H9 (cell line): ENCODE results near the gene ITSN2. TPM values are rescaled to one million over a fixed set of nuclear protein-coding genes. Genes with fewer than 3 reads are reported as not detected.

Experiments
- DNase-seq: peaks from one replicate; pipeline ENCODE4 v3.0.0-alpha.2; 2017
- H2AFZ ChIP-seq: one replicate; pipeline ENCODE4 v1.6.1; 2013; ENCODE audit warnings: mild to moderate bottlenecking, low read length, control low read depth, moderate library complexity
- H2AK5ac ChIP-seq: 2 replicates; pipeline ENCODE4 v1.6.1; 2013; ENCODE audit warnings: low read length, control low read depth, mixed read lengths; ENCODE audit not compliant: insufficient read length
- H2BK120ac ChIP-seq: one replicate; pipeline ENCODE4 v1.6.1; 2013; ENCODE audit warnings: low read depth, mild to moderate bottlenecking, low read length, control low read depth, inconsistent platforms; ENCODE audit not compliant: poor library complexity, severe bottlenecking
- H2BK12ac ChIP-seq: 2 replicates; pipeline ENCODE4 v1.6.1; 2013; ENCODE audit warnings: low read length, control low read depth, mixed read lengths, low read depth; ENCODE audit not compliant: insufficient read length
- H2BK15ac ChIP-seq: 2 replicates; pipeline ENCODE4 v1.6.1; 2013; ENCODE audit warnings: low read depth, low read length, control low read depth
- H2BK20ac ChIP-seq: one replicate; pipeline ENCODE4 v1.6.1; 2013; ENCODE audit warnings: low read depth, mild to moderate bottlenecking, low read length, control low read depth, inconsistent platforms; ENCODE audit not compliant: poor library complexity, severe bottlenecking
- H2BK5ac ChIP-seq: 2 replicates; pipeline ENCODE4 v1.6.1; 2013; ENCODE audit warnings: low read length, control low read depth, mixed read lengths; ENCODE audit not compliant: insufficient read length
- H3K14ac ChIP-seq: 2 replicates; pipeline ENCODE4 v1.6.1; 2013; ENCODE audit warnings: low read length, control low read depth; ENCODE audit not compliant: insufficient read depth
- H3K18ac ChIP-seq: 2 replicates; pipeline ENCODE4 v1.6.1; 2013; ENCODE audit warnings: low read depth, mild to moderate bottlenecking, mixed read lengths, low read length, control low read depth; ENCODE audit not compliant: insufficient read length
- H3K23ac ChIP-seq: 2 replicates; pipeline ENCODE4 v1.6.1; 2013; ENCODE audit warnings: low read length, control low read depth, mixed read lengths, low read depth; ENCODE audit not compliant: insufficient read length
- H3K23me2 ChIP-seq: 2 replicates; pipeline ENCODE4 v1.6.1; 2013; ENCODE audit warnings: low read depth, mild to moderate bottlenecking, mixed read lengths, low read length, control low read depth; ENCODE audit not compliant: insufficient read length, poor library complexity, severe bottlenecking
- H3K27ac ChIP-seq: 2 replicates; pipeline ENCODE4 v1.5.1; 2013; ENCODE audit warnings: low read length, control low read depth, mixed read lengths, low read depth; ENCODE audit not compliant: insufficient read length
- H3K27me3 ChIP-seq: 2 replicates; pipeline ENCODE4 v1.6.1; 2013; ENCODE audit warnings: low read length, control low read depth, inconsistent platforms; ENCODE audit not compliant: insufficient read depth
- H3K4ac ChIP-seq: 2 replicates; pipeline ENCODE4 v1.6.1; 2013; ENCODE audit warnings: low read depth, mild to moderate bottlenecking, control low read depth, inconsistent platforms, low read length, moderate library complexity
- H3K4me1 ChIP-seq: 2 replicates; pipeline ENCODE4 v1.6.1; 2013; ENCODE audit warnings: low read length, control low read depth, inconsistent platforms; ENCODE audit not compliant: insufficient read depth
- H3K4me2 ChIP-seq: 2 replicates; pipeline ENCODE4 v1.6.1; 2013; ENCODE audit warnings: low read length, control low read depth, mixed read lengths; ENCODE audit not compliant: insufficient read length, insufficient read depth
- H3K56ac ChIP-seq: 2 replicates; pipeline ENCODE4 v1.6.1; 2013; ENCODE audit warnings: low read depth, mild to moderate bottlenecking, mixed read lengths, low read length, control low read depth; ENCODE audit not compliant: insufficient read length
- H3K79me1 ChIP-seq: 2 replicates; pipeline ENCODE4 v1.6.1; 2013; ENCODE audit warnings: low read depth, mild to moderate bottlenecking, moderate library complexity, low read length, control low read depth, inconsistent platforms; ENCODE audit not compliant: insufficient read depth, poor library complexity, severe bottlenecking
- H3K79me2 ChIP-seq: 2 replicates; pipeline ENCODE4 v1.6.1; 2013; ENCODE audit warnings: low read length, control low read depth, inconsistent platforms; ENCODE audit not compliant: insufficient read depth
- H3K9ac ChIP-seq: 2 replicates; pipeline ENCODE4 v1.6.1; 2013; ENCODE audit warnings: low read length, control low read depth, mixed read lengths; ENCODE audit not compliant: insufficient read length; ENCODE audit errors: extremely low read depth
- H3K9me3 ChIP-seq: one replicate; pipeline ENCODE4 v1.6.1; 2013; ENCODE audit warnings: low read depth, low read length, inconsistent platforms; ENCODE audit not compliant: control insufficient read depth
- H3T11ph ChIP-seq: one replicate; pipeline ENCODE4 v1.6.1; 2013; ENCODE audit warnings: mild to moderate bottlenecking, low read length, control low read depth, inconsistent platforms
- H4K20me1 ChIP-seq: one replicate; pipeline ENCODE4 v1.6.1; 2013; ENCODE audit not compliant: control insufficient read depth, insufficient read length, insufficient read depth
- H4K5ac ChIP-seq: 2 replicates; pipeline ENCODE4 v1.6.1; 2013; ENCODE audit warnings: low read depth, mild to moderate bottlenecking, mixed read lengths, low read length, control low read depth; ENCODE audit not compliant: insufficient read length
- H4K8ac ChIP-seq: replicated peaks from 2 replicates; pipeline ENCODE4 v1.6.1; 2013; ENCODE audit warnings: low read length, control low read depth, mixed read lengths, low read depth; ENCODE audit not compliant: insufficient read length
- H4K91ac ChIP-seq: 2 replicates; pipeline ENCODE4 v1.6.1; 2013; ENCODE audit warnings: low read depth, mild to moderate bottlenecking, moderate library complexity, mixed read lengths, low read length, control low read depth; ENCODE audit not compliant: insufficient read length
- H3K27ac Mint-ChIP-seq, 3 experiments: 2 replicates in 2 of 3; 3 replicates in 1 of 3; pipeline ENCODE4 v1.8.0; 2020 to 2021; ENCODE audit warnings: mixed read lengths in 3 of 3, mild to moderate bottlenecking in 1 of 3, moderate library complexity in 1 of 3
- H3K27me3 Mint-ChIP-seq: 2 replicates; pipeline ENCODE4 v1.8.0; 2021; ENCODE audit warnings: low read depth, mild to moderate bottlenecking, moderate library complexity, mixed read lengths
- H3K36me3 Mint-ChIP-seq, 3 experiments: 2 replicates in 2 of 3; 3 replicates in 1 of 3; pipeline ENCODE4 v1.8.0; 2020 to 2021; ENCODE audit warnings: low read depth in 3 of 3, mixed read lengths in 3 of 3; ENCODE audit not compliant: insufficient read depth in 1 of 3
- H3K4me1 Mint-ChIP-seq, 2 experiments: 2 replicates each; pipeline ENCODE4 v1.8.0; 2020; ENCODE audit warnings: mixed read lengths in 2 of 2
- H3K4me3 Mint-ChIP-seq, 2 experiments: 2 replicates in 1 of 2; 3 replicates in 1 of 2; pipeline ENCODE4 v1.8.0; 2020 to 2021; ENCODE audit warnings: mild to moderate bottlenecking in 2 of 2, mixed read lengths in 2 of 2, moderate library complexity in 1 of 2
- H3K9me3 Mint-ChIP-seq, 2 experiments: 2 replicates in 1 of 2; 3 replicates in 1 of 2; pipeline ENCODE4 v1.8.0; 2020; ENCODE audit warnings: mild to moderate bottlenecking in 2 of 2, mixed read lengths in 2 of 2, moderate library complexity in 1 of 2
- CTCF ChIP-seq: fragments of 200-600 bp; sonication (generic); conservative IDR thresholded peaks from 3 replicates; pipeline ENCODE4 v1.8.0; 2021; ENCODE audit warnings: antibody characterized with exemption, mild to moderate bottlenecking
- WGBS: extraction: QIAGEN DNeasy Blood & Tissue Kit; methylation state at CpG from one replicate; pipeline ENCODE4 v1.1.7; 2013; ENCODE audit warnings: missing lambda C conversion rate, low lambda C conversion rate, mixed read lengths; ENCODE audit not compliant: insufficient read length; ENCODE audit errors: extremely low coverage; 5-methylcytosine and 5-hydroxymethylcytosine counted together
- total RNA-seq: library from RNA; stranded (reverse); gene quantifications from 2 replicates; pipeline ENCODE4 v1.2.1, GENCODE V29; 2021

ITSN2 gene
- total RNA-seq, 1 experiment from 2014 or later: 17.0 TPM

- no peak overlapping the region for H4K91ac ChIP-seq
- no peak overlapping the region for H2BK120ac ChIP-seq
- Mint-ChIP-seq H3K27ac (no peak overlapping the region), H3K36me3 (peaks cover 0 to 3% (median 0%) of the 10 kb centered on the region in 3 experiments; a peak in 1 of 7 replicates), H3K27me3 (no peaks in the 10 kb centered on the region), H3K9me3 (no peaks in the 10 kb centered on the region), H3K4me3 (no peak overlapping the region), H3K4me1 (no peaks in the 10 kb centered on the region)
- H3K23ac ChIP-seq: no peak overlapping the region
- no peak overlapping the region for H3K27ac ChIP-seq
- H3K14ac ChIP-seq: no peak overlapping the region
- no peaks in the 10 kb centered on the region for H3K23me2 ChIP-seq
- 100% methylated on average over 1 of the region's 6 CpGs for WGBS
- DNase-seq: no peak
- TF ChIP-seq CTCF: no peak
- no peaks in the 10 kb centered on the region for H3K79me2 ChIP-seq
- H3K18ac ChIP-seq: no peak overlapping the region
- no peaks in the 10 kb centered on the region; the same call in 1 of the 2 replicates for H3K4me1 ChIP-seq
- H3K4ac ChIP-seq: no peak overlapping the region
- H3K9me3 ChIP-seq: no peaks in the 10 kb centered on the region
- H4K8ac ChIP-seq: no peak overlapping the region
- H4K20me1 ChIP-seq: no peaks in the 10 kb centered on the region
- no peak overlapping the region for H2BK20ac ChIP-seq
- no peak overlapping the region for H3K9ac ChIP-seq
- H2BK15ac ChIP-seq: no peak overlapping the region
- H3K56ac ChIP-seq: no peak overlapping the region
- no peak overlapping the region for H3K4me2 ChIP-seq
- H4K5ac ChIP-seq: no peak overlapping the region
- no peak overlapping the region for H2BK5ac ChIP-seq
- no peaks in the 10 kb centered on the region for H3K27me3 ChIP-seq
- H2AFZ ChIP-seq: no peak overlapping the region
- no peak overlapping the region for H3T11ph ChIP-seq
- no peaks in the 10 kb centered on the region for H3K79me1 ChIP-seq
- H2BK12ac ChIP-seq: no peak overlapping the region
- H2AK5ac ChIP-seq: no peak overlapping the region
These were observed 138.8 kb downstream of the ITSN2 start for GRCh38 chr2:24221343-24222050.
